Testis (tissue), 3 donors: ENCODE results near the gene KRTAP9-8. TPM values are rescaled to one million over a fixed set of nuclear protein-coding genes. Genes with fewer than 3 reads are reported as not detected.
"Not testable (repeated sequence)": the region's sequence is repeated elsewhere in the genome, so short reads cannot be mapped to it uniquely, and the experiment has no call there.

Source experiments
- DNase-seq: peaks from one replicate; pipeline ENCODE4 v3.0.0-alpha.2; 2019
- H3K27ac ChIP-seq, 2 donors: fragments of 200-600 bp; sonication (generic); one replicate each; pipeline ENCODE4 v1.5.1; 2019
- H3K27me3 ChIP-seq: fragments of 200-600 bp; sonication (generic); one replicate; pipeline ENCODE4 v1.5.1; 2019
- H3K36me3 ChIP-seq: fragments of 200-600 bp; sonication (generic); one replicate; pipeline ENCODE4 v1.5.1; 2017; ENCODE audit warnings: low read depth; ENCODE audit errors: missing control alignments
- H3K4me1 ChIP-seq: fragments of 200-600 bp; sonication (generic); one replicate; pipeline ENCODE4 v1.5.1; 2019
- H3K4me3 ChIP-seq, 2 donors: fragments of 200-600 bp; sonication (generic); one replicate each; pipeline ENCODE4 v1.5.1; 2017 to 2019
- H3K9me3 ChIP-seq: fragments of 200-600 bp; sonication (generic); one replicate; pipeline ENCODE4 v1.5.1; 2017
- POLR2A ChIP-seq: fragments of 450-650 bp; IDR thresholded peaks from one replicate; pipeline ENCODE4 v1.6.1; 2017; ENCODE audit warnings: antibody characterized with exemption, mild to moderate bottlenecking, moderate library complexity
- WGBS, 2 donors: methylation state at CpG; one replicate each; pipeline ENCODE4 v1.1.5; 2018; 5-methylcytosine and 5-hydroxymethylcytosine counted together
- intact Hi-C: fragments of 100-400 bp; cut with DNase I; formaldehyde crosslinking; loops from one replicate; pipeline ENCODE4 v1.15.1; 2023; ENCODE audit warnings: low total_unique reads
- polyA plus RNA-seq: library from polyadenylated mRNA; stranded (reverse); fragments of 350-450 nt; fragmentation: Illumina TruSeq; extraction: RNeasy Lipid Tissue Mini Kit (QIAGEN cat#74804); gene quantifications from one replicate; pipeline ENCODE4 v1.2.3, GENCODE V29; 2014; ENCODE audit warnings: low read depth, low replicate concordance; ENCODE audit not compliant: insufficient read depth
- total RNA-seq, 2 donors: library from RNA; depleted of rRNA; stranded (reverse); fragments of >200 nt; gene quantifications; one replicate each; pipeline ENCODE4 v1.2.3, GENCODE V29; 2016
- TF ChIP-seq, protein P1 (sequence below), 3 experiments: fragments of 450-650 bp in 2 of 3; fragments of 200-600 bp in 1 of 3; sonication (generic) in 1 of 3; IDR thresholded peaks; one replicate each; pipeline ENCODE4 v1.5.1; 2016 to 2019; ENCODE audit warnings: antibody characterized with exemption in 3 of 3, mild to moderate bottlenecking in 2 of 3, moderate library complexity in 1 of 3

KRTAP9-8 gene
- total and polyA plus RNA-seq, 3 donors from 2014 or later = not detected

GRCh38 chr17:41230094-41230493 lies 7.7 kb upstream of the KRTAP9-8 start:
- Histone ChIP-seq H3K27ac (no peak overlapping the region), H3K4me1 (no peaks in the 10 kb centered on the region), H3K4me3 (no peak overlapping the region), H3K36me3 (no peaks in the 10 kb centered on the region), H3K9me3 (no peaks in the 10 kb centered on the region), H3K27me3 (no peaks in the 10 kb centered on the region)
- no peak for TF ChIP-seq POLR2A
- TF ChIP-seq, protein P1, sequence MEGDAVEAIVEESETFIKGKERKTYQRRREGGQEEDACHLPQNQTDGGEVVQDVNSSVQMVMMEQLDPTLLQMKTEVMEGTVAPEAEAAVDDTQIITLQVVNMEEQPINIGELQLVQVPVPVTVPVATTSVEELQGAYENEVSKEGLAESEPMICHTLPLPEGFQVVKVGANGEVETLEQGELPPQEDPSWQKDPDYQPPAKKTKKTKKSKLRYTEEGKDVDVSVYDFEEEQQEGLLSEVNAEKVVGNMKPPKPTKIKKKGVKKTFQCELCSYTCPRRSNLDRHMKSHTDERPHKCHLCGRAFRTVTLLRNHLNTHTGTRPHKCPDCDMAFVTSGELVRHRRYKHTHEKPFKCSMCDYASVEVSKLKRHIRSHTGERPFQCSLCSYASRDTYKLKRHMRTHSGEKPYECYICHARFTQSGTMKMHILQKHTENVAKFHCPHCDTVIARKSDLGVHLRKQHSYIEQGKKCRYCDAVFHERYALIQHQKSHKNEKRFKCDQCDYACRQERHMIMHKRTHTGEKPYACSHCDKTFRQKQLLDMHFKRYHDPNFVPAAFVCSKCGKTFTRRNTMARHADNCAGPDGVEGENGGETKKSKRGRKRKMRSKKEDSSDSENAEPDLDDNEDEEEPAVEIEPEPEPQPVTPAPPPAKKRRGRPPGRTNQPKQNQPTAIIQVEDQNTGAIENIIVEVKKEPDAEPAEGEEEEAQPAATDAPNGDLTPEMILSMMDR (IDR thresholded peaks at IDR 0.05) = no peak
- DNase-seq = no peak
- intact Hi-C loops = no loop called here

DNA sequence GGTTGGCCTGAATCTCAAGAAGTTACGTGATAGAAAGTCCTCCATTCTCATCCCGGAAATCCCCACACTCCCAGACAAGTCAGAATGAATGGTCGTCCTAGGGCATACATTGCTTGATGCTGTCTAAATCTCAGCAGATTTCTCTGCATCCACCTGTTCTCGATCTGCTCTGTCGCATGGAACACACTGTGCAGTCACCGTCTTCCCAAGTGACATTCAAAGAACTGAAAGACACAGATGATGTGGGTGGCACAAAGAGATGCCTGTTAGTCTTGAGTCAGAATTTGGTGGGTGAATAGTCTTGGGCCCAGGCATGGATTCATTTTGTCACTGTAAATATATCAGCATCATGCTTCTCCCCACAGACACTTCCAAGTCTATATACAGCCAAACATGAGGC lies 6.1 kb upstream of the KRTAP9-8 start:
- Histone ChIP-seq H3K9me3 (no peaks in the 10 kb centered on the region), H3K4me3 (no peak overlapping the region), H3K4me1 (no peaks in the 10 kb centered on the region), H3K36me3 (no peaks in the 10 kb centered on the region), H3K27ac (no peak overlapping the region), H3K27me3 (no peaks in the 10 kb centered on the region)
- DNase-seq = no peak
- TF ChIP-seq, protein P1 (IDR thresholded peaks at IDR 0.05) = no peak
- TF ChIP-seq POLR2A = no peak
- 66 to 84% methylated on average over 6 of the region's 6 CpGs for WGBS, 2 donors
- intact Hi-C loops = no loop called here

GRCh38 chr17:41232399-41233105 lies 5.2 kb upstream of the KRTAP9-8 start, which contains the start of gene KRTAP9-3:
TSS of gene KRTAP9-3 (plus strand) at chr17:41232449. CDS start at chr17:41232502, 53 bp downstream.
- intact Hi-C loops, H3K9me3 ChIP-seq, H3K27me3 ChIP-seq, H3K27ac ChIP-seq, H3K4me1 ChIP-seq, DNase-seq, H3K36me3 ChIP-seq, H3K4me3 ChIP-seq: not testable (repeated sequence)
- 89% methylated on average over 1 of the region's 1 CpG; no CpG with 5 or more reads in 1 of the 2 donors for WGBS, 2 donors

GRCh38 chr17:41237116-41237515 lies 683 bp upstream of the KRTAP9-8 start:
- H3K36me3 ChIP-seq, intact Hi-C loops, H3K27me3 ChIP-seq, H3K4me1 ChIP-seq, H3K9me3 ChIP-seq, DNase-seq, H3K27ac ChIP-seq, H3K4me3 ChIP-seq: not testable (repeated sequence)
- 65 to 78% methylated on average over 4 of the region's 4 CpGs for WGBS, 2 donors

DNA sequence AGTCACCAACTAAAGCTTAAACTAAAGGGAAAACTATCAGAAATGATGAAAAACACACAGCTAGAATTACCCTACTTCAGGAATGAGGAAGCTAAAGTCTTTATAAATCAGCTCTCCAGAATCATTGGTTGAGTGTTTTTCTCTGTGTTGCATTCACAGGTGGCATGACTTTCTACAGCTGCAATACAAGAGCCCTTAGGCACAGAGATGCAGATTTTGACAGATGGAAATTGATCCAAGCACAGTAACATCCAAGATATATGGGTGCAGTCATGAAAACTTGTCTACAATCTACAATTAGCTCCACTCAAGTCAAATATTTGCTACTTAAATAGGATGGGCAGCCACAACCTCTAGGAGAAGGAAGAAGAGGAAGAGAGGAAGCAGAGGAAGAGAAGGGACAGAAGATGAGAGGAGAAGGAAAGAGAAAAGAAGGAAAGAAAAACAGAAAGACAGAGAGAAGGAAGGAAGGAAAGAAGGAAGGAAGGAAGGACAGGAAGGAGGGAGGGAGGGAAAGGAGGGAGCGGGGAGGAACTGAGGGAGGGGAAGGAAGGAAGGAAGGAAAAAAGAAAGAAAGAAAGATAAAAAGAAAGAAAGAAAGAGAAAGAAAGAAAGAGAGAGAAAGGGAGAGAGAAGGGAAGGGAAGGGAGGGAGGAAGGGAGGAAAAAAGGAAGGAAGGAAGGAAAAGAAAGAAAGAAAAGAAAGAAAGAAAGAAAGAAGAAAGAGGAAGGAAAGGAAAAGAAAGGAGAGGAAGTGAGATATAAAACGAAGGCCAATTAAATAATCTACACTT lies 9.4 kb downstream of the KRTAP9-8 start:
- WGBS, 2 donors = 44 to 50% methylated on average over 2 of the region's 2 CpGs
- H3K4me3 ChIP-seq, intact Hi-C loops, H3K4me1 ChIP-seq, H3K36me3 ChIP-seq, H3K27ac ChIP-seq, DNase-seq, H3K27me3 ChIP-seq, H3K9me3 ChIP-seq: not testable (repeated sequence)

DNA sequence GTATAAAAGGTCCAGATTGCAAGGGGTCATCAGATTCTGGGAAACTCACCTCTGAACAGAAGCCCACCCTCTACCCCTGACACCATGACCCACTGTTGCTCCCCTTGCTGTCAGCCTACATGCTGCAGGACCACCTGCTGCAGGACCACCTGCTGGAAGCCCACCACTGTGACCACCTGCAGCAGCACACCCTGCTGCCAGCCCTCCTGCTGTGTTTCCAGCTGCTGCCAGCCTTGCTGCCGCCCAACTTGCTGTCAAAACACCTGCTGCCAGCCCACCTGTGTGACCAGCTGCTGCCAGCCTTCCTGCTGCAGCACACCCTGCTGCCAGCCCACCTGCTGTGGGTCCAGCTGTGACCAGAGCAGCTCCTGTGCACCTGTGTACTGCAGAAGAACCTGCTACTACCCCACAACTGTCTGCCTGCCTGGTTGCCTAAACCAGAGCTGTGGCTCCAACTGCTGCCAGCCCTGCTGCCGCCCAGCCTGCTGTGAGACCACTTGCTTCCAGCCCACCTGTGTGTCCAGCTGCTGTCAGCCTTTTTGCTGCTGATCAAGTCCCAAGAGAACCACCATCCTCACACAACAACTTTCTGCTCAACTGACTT lies 11.9 kb downstream of the KRTAP9-8 start, which contains the start of gene KRTAP9-4:
Gene KRTAP9-4, plus strand, starts transcription at position 51 of the 604 bp plus-strand sequence. Its CDS starts 34 bp downstream, at position 85.
- intact Hi-C loops, H3K27me3 ChIP-seq, H3K9me3 ChIP-seq, DNase-seq, H3K4me1 ChIP-seq, H3K36me3 ChIP-seq, H3K4me3 ChIP-seq, H3K27ac ChIP-seq: not testable (repeated sequence)
- 69 to 78% methylated on average over 1 of the region's 2 CpGs for WGBS, 2 donors
